HG02610 (cell line): ENCODE results near the gene USPL1.
A peak's percentile ranks its signal among the peaks of the same experiment; 100 is the strongest.
"Not testable (repeated sequence)": the region's sequence is repeated elsewhere in the genome, so short reads cannot be mapped to it uniquely, and the experiment has no call there.

Experiments
- ATAC-seq: cut with Tn5 transposase; IDR thresholded peaks from one replicate; pipeline ENCODE4 v1.9.1; 2021; ENCODE audit warnings: mild to moderate bottlenecking, moderate library complexity; ENCODE audit not compliant: unreplicated experiment

Gene USPL1

DNA sequence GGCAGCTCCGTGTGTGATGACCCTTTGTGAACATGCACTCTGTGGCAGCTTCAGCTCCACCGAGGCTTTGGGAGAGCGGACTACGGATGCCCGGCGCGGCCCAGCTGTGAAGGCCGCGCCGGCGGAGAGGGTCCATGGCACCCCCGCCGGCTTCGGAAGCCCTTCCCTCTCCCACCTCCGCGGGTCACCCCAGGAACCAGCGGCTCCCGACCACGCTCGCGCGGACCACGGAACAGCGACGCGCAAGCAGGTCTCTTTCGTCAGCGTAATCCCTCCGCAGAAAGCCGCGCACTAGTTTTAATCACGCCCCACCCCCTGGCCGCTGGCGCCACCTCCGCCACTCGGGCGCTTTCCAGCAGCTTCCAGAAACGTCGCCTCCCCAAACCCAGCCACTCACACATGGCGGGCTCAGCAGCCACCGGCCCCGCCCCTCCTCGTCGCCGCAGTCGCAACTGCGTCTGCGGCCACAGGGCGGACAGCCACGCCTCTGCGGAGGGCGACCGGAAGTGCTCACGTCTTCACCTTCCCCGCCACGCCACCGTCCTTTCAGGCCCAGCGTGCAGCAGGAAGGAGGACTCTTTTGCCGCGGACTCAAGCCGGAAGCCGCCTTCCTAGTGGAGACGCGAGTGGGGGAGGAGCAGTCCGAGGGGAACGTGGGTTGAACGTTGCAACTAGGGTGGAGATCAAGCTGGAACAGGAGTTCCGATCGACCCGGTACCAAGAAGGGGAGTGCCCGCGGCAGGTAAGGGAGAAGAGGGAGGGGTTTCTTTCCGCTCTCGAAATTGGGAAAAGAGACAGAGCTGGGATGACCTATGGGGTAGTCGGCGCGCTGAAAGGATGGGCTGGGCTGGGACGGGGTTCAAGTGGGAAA lies at the start of gene USPL1:
Gene USPL1 (plus strand): TSS at position 606 of the 871 bp plus-strand sequence. CDS start 3,221 bp downstream, outside the sequence.
- peak; percentile 88 for ATAC-seq

DNA sequence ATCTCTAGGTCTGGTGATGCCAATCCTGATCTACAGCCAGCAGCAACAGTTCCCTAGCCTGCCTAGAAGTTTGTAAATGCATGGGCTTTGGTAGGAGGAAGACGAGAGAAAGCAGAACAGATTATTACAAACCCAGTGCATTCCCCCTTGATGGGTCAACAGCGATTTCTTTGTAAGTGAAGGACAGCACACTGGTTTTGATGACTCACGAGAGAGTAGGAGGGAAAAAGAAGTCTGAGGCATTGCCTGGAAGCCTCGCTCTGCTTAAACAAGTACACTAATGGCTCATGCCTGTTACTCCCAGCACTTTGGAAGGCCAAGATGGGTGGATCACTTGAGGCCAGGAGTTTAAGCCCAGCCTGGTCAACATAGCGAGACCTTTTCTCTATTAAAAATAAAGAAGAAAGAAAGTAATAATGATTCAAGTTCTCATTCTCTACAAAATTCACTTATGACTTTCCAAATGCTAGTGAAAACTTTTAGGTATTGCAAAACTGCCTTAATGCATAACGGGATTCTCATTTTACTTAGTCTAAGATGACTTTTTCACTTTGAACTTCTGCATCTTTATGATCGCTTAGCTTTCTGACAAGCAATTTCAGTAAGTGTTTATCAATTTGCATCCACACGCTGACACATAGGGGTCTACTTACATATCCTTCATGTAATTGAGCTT lies 47.7 kb upstream of the USPL1 start:
- ATAC-seq: no peak

DNA sequence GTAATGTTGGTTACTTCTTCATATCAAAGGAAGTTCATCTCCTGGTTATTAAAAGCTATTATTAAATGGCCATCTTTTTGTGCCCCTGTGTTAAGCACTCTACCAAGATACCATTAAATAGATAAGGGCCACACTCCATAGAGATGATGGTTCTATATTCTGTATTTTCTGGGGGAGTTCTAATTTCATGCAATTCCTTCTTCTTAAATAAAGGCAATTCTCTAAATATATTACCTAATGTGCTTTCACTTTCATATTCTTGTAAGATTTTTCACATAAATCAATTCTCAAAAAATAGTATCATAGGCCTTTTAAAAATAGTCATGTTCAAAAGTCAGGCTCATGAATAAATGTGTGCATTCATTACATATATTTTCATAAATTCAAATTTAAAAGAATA lies 47.0 kb upstream of the USPL1 start:
- no peak for ATAC-seq

DNA sequence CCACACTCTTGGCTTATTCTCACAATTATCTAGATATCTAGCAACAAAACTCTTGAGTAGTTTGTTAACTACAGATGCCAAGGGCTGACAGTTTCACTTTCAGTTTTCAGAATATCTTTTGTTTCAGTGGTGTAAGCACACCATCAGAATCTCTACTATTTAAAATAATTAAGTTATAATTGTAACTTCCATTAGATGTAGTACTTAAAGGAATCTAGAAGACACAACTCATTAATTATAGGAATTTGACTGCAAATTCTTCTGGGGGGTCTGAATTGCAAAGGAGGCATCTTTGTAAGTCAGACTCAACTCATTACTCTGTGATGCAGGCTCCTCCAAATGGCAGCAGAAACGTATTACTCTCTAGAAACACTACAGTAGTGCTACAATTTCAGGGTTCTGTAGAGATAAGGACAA lies 44.9 kb upstream of the USPL1 start:
- ATAC-seq: no peak

DNA sequence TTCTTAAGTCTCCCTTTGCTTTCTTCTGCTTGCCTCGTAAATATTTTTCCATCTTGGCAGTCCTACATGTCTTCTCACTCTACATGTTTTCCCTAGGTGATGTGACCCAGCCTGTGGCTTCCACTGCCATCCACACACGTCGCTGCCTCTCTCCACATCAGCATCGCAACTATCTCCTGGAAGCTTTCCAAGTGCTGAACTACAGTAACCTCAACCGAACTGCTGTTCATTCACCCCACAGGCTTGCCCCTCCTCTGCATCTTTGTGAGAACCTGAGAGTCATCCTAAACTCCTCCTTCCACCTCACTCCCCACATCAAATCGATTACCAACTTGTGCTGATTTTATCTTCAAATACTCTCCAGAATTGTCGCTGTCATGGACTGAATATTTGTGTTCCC lies 41.2 kb upstream of the USPL1 start:
- no peak for ATAC-seq

DNA sequence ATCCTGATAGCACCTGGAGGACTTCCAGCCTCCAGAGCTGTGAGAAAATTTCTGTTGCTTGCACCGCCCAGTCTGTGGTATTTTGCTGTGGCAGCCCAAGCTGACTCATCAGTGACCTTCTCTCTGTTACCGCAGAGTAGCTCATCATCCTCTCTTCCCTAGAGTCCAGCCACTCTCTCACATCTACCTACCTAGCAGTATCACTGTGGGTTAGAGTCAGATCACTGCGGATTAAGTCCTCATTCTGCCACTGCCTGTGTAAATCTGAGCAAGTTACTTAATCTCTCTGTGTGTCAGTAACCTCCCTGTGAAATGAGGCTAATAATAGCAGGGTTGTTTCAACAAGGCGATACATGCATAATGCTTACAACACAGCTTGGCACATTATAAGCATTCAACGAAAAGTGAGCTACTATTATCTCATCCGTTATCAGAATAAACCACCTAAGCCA lies 40.3 kb upstream of the USPL1 start:
- peak; percentile 92 for ATAC-seq

DNA sequence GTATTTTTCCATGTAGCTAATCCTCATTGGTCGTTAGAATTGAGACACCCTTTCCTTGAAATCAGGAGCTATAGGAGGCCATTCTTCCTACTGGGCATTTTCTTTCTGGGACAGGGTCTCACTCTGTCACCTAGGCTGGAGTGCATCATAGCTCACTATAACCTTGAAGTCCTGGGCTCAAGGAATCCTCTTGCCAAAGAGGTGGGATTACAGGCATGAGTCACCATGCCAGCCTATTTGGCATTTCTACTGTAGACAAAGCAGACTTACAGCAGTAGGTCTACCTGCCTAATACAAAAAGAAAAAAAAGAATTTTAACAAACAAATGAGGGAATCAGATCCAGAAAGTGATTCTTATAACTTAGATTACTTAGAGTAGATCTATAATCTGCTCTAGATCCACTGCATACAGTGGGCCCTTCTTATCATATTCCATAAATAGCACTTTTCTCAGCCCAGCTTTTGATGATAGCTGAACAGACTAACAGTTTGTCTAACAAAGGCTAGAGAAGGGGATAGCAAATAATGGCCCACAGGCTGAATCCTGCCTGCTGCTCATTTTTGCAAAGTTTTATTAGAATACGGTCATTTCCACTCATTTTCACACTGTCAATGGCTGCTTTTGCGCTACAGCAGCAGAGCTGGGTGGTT lies 36.7 kb upstream of the USPL1 start:
- ATAC-seq: no peak

DNA sequence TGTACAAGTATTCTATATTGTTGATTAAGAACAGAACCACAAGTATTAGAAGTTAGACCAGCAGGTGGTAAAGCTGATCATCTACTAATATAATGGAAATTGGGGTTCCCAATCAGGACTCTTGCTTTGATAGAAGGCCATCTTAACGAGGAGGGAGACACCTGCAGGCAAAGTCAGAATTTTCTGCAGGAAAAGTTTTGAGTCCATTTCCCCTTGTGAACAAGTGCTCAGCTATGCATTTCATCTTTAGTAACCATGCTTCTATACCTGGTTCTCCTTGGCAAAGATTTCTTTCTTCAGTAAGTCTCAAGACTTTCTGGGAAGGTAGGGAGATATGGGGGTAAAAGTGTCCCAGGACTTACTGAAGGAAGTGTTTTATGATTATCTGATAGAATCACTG lies 36.1 kb upstream of the USPL1 start:
- ATAC-seq: no peak

DNA sequence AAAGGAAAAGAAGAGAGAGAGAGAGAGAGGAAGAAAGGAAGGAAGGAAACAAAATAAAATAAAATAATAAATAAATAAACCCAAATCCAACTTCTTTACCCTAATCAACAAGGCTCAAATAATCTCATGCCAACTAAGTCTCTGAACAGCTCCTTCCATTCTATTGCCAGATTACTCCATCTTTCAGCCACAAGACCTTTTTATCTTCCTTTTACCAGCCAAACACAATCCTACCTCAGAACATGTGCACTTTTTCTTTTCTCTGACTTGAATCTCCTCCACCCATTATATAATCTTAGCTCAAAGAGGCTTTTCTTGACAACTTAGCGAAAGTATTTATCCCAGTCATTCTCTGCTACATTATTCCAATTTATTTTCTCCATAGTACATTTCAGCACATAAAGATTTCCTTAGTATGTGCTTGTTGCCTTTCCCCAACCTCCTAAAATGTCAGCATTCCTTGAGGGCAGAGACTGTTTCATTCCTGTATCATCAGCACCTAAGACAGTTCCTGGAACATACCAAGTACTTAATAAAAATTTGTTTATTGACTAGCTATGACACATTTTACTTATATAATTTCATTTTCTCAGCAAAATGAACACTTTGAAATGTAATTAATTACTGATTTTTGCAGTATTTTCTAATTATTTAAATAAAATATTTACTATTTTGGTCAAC lies 33.5 kb upstream of the USPL1 start:
- no peak for ATAC-seq

DNA sequence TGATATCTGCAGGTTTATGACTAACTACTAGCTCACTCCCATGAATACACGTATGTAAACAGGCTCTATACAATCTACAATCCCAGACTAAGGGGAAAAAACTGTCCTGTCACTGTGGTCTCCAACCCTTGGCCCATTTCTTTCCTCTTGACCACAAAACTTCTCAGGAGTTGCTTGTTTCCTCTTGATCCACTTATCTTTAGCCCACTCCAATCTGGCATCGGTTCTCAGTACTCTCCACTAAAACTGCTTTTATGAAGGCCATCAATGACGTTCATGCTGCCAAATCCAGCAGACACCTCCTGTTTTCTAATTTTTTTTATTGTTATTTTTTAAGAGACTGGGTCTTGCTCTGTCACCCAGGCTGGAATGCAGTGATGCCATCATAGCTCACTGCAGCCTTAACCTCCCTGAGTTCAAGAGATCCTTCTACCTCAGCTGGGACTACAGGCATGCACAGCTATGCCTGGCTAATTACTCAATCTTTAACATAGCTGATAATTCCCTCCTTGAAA lies 31.9 kb upstream of the USPL1 start:
- no peak for ATAC-seq

DNA sequence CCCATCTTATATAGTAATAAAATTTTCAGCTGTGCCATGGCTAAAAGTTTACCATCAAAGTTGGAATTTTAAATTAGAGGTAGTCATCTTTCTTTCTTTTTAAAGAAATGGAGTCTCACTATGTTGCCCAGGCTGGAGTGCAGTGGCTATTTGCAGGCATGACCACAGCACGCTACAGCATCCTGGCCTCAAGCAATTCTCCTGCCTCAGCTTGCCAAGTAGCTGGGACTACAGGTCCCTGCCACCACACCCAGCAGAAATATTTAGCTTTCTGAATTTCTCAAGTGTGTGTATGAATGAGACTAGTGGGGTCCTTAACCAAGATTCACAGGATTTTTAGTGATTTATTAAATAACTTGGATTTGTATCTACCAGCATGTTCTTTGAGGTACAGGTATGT lies 30.5 kb upstream of the USPL1 start:
- no peak for ATAC-seq

DNA sequence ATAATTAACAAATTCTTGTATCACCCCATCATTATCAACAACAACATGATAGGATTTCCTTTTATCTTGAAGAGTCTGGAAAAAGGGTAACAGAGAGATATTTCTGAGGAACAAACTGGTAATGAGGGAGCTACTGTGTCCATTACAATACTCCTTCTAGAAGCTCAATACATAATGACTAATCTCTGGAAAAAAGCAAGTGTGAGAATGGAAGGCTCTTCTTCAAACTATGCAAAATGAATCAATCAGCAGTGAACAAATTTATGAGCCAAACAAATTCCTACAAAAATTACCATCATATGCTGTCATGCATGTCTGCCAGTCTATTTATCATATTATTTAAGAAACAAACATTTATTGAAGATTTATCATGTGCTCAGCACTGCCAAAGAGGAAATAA lies 30.0 kb upstream of the USPL1 start:
- no peak for ATAC-seq

DNA sequence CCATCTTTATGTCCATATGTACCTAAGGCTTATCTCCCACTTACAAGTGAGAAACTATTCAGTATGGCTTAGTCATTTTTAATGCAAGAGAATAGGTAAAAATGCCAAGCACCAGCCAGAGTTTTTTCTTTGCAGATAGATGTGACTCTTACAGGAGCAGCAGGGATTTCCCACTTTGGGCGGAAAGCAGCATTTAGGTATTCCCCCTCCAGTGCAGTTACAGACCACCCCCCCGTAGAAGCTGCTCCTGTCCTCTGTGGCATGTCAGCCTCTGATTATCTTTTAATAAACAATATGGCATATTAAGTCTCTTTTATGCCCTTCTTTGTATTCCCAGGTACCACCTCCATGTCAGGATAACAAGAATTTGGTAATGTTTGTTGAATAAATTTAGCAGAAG lies 24.7 kb upstream of the USPL1 start:
- no peak for ATAC-seq

DNA sequence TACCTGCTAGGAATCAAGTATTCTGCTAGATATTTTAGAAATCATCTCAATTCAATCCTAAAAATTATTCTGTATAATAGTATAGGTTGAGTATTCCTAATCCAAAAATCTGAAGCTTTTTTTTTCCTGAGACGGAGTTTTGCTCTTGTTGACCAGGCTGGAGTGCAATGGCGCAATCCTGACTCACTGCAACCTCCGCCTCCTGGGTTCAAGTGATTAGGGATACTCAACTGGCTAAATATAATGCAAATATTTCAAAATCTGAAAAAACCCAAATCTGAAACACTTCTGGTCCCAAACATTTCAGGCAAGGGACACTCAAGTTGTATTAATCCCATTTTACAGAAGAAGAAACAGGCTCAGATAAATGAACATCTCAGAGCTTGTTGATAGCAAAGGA lies 17.2 kb upstream of the USPL1 start:
- ATAC-seq: no peak

DNA sequence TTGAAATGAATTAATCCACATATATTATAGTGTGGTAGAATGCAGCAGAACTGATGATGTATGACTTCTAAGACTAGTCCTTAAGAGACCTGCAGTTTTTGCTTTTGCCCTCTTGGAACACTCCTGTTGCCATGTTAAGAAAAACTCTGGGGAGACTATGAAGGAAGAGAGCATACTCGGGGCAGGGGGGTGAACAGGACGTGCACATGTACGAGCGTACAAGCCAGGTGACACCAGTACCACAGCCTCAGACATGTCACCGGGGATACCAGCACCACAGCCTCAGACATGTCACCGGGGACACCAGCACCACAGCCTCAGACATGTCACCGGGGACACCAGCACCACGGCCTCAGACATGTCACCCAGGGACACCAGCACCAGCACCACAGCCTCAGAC lies 15.9 kb upstream of the USPL1 start:
- no peak for ATAC-seq

DNA sequence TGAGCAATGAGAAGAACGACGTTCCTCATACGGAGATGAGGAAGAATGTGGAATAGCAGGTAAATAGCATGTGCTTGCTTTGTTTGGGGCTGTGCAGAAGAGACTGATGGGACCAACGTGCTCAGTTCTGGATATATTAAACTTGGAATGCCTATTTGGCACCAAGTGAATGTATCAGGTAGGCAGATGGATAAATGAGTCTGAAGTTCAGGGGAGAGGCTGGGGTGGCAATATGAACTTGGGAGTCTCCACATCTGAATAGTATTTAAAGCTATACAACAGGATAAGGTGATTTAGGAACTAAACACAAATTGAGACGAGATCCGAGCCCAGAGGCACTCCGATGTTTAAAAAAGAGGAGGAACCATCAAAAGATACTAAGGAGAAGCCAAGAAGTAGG lies 12.7 kb upstream of the USPL1 start:
- no peak for ATAC-seq

DNA sequence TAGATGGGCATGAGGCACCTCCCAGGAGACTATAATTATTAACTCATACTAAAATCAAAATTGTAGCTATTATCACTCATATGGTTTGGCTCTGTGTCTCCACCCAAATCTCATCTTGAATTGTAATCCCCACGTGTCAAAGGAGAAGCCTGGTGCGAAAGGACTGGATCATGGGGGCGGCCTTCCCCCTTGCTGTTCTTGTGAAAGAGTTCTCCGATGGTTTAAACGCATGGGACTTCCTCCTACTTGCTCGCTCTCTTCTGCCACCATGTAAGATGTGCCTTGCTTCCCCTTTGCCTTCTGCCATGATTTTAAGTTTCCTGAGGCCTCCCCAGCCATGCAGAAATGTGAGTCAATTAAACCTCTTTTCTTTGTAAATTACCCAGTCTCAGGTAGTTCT lies 10.5 kb upstream of the USPL1 start:
- ATAC-seq: not testable (repeated sequence)

DNA sequence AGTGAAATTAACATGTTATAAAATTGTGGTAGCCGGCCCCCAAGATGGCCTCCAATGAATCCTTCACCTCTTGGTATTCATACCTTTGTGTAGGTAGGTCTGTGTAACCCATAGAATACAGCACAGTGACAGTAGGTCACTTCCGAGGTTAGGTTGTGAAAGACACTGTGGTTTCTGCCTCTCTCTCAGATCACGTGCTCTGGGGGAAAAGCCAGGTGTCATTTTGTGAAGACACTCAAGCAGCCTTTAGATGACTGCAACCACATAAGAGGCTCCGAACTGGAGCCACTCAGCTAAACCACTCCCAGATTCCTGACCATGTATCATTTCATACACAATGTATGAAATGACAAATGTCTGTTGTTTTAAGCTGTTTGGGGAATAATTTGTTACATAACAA lies 9.8 kb upstream of the USPL1 start:
- ATAC-seq: peak; percentile 98

DNA sequence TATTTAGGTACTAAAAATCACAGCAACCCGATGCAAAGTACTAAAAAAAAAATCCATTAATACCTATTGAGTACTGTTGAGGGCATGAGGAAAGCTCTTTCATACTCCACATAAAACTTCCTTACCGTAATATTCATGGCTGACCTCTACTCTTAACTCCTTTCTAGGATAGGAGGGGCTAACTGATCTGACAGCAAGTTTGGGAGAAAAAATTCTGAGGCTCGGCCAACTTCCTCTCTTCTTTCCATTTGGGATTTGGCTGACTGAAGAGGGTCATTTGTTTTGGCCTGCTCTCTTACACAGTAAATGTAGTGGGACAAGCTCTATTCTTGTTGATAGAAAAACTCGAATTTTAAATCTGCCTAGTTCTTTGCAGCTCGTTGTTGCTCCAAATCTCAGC lies 9.4 kb upstream of the USPL1 start:
- ATAC-seq: no peak

DNA sequence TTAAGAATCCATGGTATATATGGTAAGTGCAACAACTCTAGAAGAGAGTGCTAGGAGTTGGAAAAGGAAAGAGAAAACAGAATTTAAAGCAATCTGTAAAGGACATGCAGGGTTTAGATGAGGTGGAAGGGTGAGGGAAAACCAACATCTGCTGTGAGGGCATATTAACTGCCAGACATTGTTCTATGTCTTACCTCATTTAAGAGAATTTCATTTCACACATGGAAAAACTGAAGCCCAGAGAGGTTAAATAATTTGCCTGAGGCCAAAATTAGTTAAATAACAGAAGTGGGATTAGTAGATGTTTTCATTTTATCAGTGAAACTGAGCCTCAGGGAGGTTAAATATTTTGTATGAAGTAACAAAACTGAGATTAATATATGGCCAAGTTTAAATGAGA lies 7.4 kb upstream of the USPL1 start:
- ATAC-seq: no peak

DNA sequence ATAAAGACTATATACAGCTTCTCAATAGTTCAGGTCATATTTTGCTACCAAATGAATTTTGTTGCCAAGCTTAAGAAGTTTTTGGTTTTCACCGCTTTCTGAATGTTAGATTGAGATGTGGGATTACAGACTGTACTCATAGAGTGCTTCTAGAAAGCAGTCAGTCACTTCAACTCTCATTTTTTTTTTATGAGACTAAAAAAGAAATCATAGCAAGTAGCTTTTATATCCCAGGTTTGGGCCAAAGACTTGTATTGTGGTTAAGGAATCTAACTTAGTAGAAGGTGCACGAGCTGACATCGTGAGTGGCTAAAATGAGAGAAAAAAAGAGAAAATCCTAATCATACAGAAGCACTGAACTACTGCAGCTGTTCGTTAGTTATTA lies 2.2 kb upstream of the USPL1 start:
- ATAC-seq: no peak
